GM10248 (cell line): ENCODE data around the gene FOXD1.
"Not testable (repeated sequence)": the region's sequence is repeated elsewhere in the genome, so short reads cannot be mapped to it uniquely, and the experiment has no call there.

Experiments
- CTCF ChIA-PET: fragments of 300-600 bp; sonication (Branson Sonifier 250); formaldehyde crosslinking; extraction: SDS; loops from one replicate; lab custom pipeline; 2021; ENCODE audit warnings: antibody characterized with exemption; lab: Yijun Ruan, JAX
- POLR2A ChIA-PET: fragments of 350-650 bp; sonication (Branson Sonifier 250); formaldehyde crosslinking; extraction: SDS; loops from one replicate; lab custom pipeline; 2020; ENCODE audit warnings: antibody characterized with exemption; lab: Yijun Ruan, JAX
- DNase-seq: peaks from one replicate; pipeline ENCODE4 v3.0.0; 2012; ENCODE audit errors: extremely low spot score
- TF ChIP-seq, protein P1 (sequence below): IDR thresholded peaks from 2 replicates; pipeline ENCODE4 v1.5.1; 2012; ENCODE audit warnings: mild to moderate bottlenecking, low read depth; ENCODE audit errors: extremely low read depth, missing control alignments, control extremely low read depth

Gene FOXD1

DNA sequence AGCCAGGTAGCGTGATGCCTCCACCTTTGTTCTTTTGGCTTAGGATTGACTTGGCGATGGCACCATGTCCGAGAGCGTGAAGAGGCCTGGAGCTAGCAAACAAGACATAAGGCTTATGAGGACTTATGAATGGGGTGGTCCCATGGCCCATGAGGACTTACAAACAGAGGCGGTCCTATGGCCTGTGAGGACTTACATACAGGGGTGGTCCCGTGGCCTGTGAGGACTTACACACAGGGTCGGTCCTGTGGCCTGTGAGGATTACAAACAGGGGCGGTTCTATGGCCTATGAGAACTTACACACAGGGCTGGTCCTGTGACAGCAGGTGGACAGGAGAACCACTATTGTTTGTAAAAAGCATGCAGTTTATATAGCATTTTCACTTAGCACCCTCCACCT, 21.3 kb upstream of the FOXD1 start:
- no peak for DNase-seq
- CTCF ChIA-PET = no interaction called here
- POLR2A ChIA-PET = no interaction called here
- TF ChIP-seq, protein P1, sequence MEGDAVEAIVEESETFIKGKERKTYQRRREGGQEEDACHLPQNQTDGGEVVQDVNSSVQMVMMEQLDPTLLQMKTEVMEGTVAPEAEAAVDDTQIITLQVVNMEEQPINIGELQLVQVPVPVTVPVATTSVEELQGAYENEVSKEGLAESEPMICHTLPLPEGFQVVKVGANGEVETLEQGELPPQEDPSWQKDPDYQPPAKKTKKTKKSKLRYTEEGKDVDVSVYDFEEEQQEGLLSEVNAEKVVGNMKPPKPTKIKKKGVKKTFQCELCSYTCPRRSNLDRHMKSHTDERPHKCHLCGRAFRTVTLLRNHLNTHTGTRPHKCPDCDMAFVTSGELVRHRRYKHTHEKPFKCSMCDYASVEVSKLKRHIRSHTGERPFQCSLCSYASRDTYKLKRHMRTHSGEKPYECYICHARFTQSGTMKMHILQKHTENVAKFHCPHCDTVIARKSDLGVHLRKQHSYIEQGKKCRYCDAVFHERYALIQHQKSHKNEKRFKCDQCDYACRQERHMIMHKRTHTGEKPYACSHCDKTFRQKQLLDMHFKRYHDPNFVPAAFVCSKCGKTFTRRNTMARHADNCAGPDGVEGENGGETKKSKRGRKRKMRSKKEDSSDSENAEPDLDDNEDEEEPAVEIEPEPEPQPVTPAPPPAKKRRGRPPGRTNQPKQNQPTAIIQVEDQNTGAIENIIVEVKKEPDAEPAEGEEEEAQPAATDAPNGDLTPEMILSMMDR = no peak

DNA sequence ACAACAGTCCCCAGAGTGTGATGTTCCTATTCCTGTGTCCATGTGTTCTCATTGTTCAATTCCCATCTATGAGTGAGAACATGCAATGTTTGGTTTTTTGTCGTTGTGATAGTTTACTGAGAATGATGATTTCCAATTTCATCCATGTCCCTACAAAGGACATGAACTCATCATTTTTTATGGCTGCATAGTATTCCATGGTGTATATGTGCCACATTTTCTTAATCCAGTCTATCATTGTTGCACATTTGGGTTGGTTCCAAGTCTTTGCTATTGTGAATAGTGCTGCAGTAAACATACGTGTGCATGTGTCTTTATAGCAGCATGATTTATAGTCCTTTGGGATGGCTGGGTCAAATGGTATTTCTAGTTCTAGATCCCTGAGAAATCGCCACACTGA, 20.1 kb upstream of the FOXD1 start:
- POLR2A ChIA-PET, DNase-seq, CTCF ChIA-PET: not testable (repeated sequence)

DNA sequence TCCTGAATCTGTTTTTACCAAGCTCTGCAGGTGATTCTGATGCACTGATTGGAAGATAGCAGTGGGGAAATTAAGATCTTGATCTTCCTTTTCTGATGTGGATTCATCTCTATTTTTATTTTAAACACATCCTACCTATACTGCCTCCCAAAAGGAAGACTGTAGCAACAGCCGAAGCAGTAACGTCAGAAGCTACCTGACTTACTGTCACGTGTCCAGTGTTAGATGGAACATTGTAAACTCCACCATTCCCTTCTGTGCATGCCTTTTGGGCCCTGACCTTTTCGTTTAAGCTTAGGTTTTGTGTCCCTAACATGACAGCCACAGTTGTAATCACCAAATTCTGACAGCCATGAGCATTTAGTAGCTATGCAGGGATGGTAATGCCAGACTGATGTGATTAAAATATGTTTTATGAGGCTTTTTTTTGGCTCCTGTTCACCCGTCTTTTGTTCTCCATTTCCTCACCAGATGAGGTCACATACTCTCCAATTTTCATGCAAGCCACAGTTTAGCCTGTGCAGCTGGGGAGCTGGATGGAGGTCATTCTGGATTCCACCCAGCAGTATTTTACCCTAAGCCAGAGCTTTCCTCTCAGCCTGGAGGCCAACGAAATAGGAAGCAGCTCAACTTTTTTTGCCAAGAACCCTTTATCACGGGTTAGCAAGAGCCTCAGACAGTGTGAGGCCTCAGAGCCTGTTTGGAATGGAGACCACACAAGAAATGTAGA, 15.6 kb upstream of the FOXD1 start:
- CTCF ChIA-PET = interaction anchor here (1.0 to 2.1 kb wide), 3 partner anchors 9 to 13 kb away, joined by 5 to 7 read pairs (median 7); no protein-coding TSS in a partner anchor
- TF ChIP-seq, protein P1 = no peak
- no peak for DNase-seq
- POLR2A ChIA-PET = no interaction called here

DNA sequence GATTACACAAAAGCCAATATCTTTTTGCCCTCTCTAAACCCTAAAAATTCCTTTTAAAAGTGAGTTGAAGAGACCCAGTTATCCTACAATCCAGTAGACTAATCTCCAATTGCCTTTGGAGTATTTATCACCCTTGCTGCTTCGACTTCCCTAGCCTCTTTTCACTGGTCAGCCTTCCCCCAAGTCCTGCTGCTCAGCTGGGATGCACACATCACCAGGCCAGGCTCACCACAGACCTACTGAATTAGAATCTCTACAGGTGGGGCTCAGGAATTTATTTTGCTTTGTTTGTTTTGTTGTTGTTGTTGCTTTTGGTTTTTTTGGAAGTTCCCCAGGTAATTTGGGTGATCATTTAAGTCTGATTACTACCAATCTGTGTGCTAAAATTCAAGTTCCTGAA, 11.6 kb upstream of the FOXD1 start:
- DNase-seq = no peak
- TF ChIP-seq, protein P1 = no peak
- CTCF ChIA-PET = interaction anchor here (4.0 kb wide), 1 partner anchor 9 kb away, joined by 12 read pairs; no protein-coding TSS in a partner anchor
- POLR2A ChIA-PET = no interaction called here

DNA sequence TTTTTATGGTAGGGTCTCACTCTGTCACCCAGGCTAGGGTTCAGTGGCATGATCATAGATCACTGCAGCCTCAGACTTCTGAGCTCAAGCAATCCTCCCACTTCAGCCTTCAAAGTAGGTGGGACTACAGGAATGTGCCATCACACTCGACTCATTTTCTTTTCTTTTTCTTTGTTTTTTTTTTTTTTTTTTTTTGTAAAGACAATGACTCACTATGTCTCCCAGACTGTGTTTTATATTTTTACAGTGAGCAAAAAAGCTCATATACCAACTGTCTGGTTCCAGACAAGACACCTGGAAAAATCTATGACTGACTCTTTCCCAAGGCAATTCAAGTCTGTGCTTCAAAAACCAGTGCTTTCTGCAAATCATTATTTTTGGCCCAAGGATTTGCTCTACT, 10.8 kb upstream of the FOXD1 start:
- DNase-seq = no peak
- TF ChIP-seq, protein P1 = no peak
- ChIA-PET POLR2A (no interaction called here), CTCF (interaction anchor here (4.0 kb wide), 1 partner anchor 8 kb away, joined by 12 read pairs; no protein-coding TSS in a partner anchor)

DNA sequence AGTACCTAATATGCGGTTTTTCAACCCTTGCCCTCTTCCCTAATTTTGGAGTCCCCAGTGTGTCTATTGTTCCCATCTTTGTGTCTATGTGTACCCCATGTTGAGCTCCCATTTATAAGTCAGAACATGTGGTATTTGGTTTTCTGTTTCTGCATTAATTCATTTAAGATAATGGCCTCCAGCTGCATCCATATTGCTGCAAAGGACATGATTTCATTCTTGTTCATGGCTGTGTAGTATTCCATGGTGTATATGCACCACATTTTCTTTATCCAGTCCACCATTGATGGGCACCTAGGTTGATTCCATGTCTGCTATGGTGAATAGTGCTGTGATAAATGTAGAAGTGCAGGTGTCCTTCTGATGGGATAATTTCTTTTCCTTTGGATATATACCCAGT, 7.9 kb upstream of the FOXD1 start:
- POLR2A ChIA-PET, CTCF ChIA-PET: not testable (repeated sequence)

DNA sequence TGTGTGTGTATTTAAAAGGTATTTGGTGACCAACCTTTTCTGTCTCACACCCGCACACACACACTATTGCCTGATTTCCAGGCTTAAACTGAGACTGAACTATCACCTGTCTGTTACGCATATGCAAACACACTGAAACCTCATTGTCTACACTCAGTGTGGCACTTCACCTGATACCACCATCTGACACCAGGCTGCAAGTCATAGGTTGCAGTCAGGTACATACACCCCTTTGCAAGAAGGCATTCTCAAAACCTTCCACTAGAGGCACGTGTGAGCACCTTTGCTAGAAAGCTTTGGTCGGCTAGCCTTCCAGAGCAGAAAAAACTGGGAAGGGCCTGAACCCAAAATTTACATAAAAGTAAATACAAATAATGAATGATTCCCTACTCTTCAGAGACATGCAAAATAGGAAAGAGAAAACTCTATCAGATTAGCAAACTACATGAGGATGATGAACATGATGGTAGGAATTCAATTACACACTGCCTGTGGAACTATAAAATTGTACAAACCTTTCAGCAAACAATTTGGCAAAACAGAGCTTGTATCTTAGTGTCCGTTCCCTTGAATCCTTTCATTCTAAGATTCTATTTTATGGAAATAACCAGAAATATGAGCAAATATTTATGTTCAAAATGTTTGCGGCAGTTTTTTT, 5.9 kb upstream of the FOXD1 start:
- no peak for DNase-seq
- CTCF ChIA-PET = interaction anchor here (0.7 to 2.0 kb wide), 14 partner anchors 10 to 121 kb away, joined by 3 to 7 read pairs (median 3); no protein-coding TSS in a partner anchor
- POLR2A ChIA-PET = no interaction called here

More for the DNA sequence above, 7.9 kb upstream of the FOXD1 start:
- not testable (repeated sequence) for DNase-seq

More for the DNA sequence above, 5.9 kb upstream of the FOXD1 start:
- TF ChIP-seq, protein P1 = peak; percentile 65
